ENCODE data around the gene IL1F10.

Gene IL1F10

GRCh38 chr2:113058998-113059960 is 8.5 kb upstream of the IL1F10 start, which contains the start of gene IL36RN:
Gene IL36RN (plus strand): TSS chr2:113059198. CDS start chr2:113059439, 241 bp downstream.
- DNase-seq (ENCODE audit: low read depth) = no peak

DNA sequence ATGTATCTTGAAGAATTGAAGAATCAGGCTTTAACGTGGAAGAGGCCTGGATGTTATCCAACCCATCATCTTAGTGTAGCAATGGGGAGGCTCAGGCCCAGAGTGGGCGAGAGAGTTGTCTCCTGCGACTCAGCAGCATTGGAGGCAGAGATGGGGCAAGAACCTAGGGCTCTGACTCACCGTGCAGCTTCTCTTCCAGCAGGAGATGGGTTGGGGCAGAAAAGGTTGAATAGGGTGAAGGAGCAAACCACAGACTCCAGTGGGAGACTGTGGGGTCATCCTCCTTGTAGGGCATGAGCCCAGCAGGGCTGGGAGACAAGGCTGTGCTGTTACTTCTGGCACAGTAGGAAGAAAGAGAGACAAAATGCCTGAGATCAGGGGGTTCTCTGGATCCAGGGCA is 7.4 kb upstream of the IL1F10 start:
- DNase-seq (ENCODE audit: low read depth) = no peak

GRCh38 chr2:113060796-113061195 is 7.0 kb upstream of the IL1F10 start:
- DNase-seq (ENCODE audit: low read depth) = no peak

- no peak for DNase-seq (ENCODE audit: low read depth)
Observed at GRCh38 chr2:113061241-113061640, 6.5 kb upstream of the IL1F10 start.

GRCh38 chr2:113061896-113062770 is 5.6 kb upstream of the IL1F10 start:
- DNase-seq (ENCODE audit: low read depth) = no peak

GRCh38 chr2:113064281-113064680 is 3.5 kb upstream of the IL1F10 start:
- no peak for DNase-seq (ENCODE audit: low read depth)

DNA sequence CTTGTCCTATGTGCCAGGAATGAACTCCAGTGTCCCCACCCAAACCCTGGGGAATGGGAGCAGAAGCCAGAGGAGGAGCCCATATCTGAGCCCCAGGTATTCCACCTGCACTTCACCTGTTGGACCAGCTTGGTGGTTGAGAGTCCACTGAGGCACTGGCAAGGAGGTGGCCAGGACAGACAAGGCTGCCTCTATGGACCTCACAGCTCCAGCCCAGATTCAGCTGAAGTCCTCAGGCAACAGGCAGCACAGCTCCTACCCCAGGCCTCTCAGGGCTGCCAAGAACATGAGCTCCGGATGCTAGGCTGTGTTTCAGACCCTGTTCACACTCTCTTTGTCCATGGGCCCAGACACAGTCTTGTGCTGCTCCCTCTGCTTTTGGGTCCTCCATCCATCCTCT is 2.9 kb upstream of the IL1F10 start:
- DNase-seq (ENCODE audit: low read depth) = no peak

DNA sequence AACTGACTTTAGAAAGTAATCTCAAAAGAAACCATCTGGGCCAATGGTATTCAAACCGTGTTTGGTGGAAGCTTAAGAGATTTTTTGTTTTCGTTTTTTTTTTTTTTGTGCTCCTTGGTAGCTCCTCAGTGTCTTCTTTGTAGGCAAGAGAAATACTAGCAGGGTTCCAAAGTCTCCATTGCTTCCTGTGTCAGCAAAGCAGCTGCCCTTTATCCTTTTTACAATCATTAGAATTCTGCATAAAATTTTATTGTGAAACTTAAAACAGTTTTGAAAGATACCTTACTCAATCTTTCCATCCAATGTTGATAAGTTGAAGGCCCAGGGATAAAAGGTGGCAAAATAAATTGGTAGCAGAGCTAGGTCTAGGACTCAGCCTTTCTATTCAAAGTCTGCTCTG is 479 bp downstream of the IL1F10 start:
- no peak for DNase-seq (ENCODE audit: low read depth)

GRCh38 chr2:113068706-113069485 is 1.1 kb downstream of the IL1F10 start:
- DNase-seq (ENCODE audit: low read depth) = no peak

GRCh38 chr2:113069676-113070605 is 2.2 kb downstream of the IL1F10 start:
- no peak for DNase-seq (ENCODE audit: low read depth)

GRCh38 chr2:113070606-113070975 is 2.8 kb downstream of the IL1F10 start:
- no peak for DNase-seq (ENCODE audit: low read depth)

DNA sequence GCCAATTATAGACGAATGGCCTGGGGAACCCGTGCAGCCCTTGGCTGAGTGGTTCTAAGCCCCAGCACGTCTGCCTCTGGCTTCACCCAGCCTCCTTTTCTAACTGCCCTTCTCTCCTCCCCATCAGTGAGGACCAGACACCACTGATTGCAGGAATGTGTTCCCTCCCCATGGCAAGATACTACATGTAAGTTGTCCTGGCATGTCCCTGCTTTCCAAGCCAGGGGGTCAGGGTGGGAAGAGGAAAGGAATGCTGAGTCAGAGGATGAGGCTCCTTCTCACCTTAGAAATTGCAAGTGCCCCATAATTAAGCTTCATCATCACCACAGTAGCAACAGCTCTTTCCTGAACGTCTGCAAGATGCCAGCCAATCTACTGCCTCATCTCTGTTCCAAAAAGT is 4.8 kb downstream of the IL1F10 start:
- DNase-seq (ENCODE audit: low read depth) = no peak

GRCh38 chr2:113073325-113073834 is 5.6 kb downstream of the IL1F10 start:
- DNase-seq (ENCODE audit: low read depth) = no peak

GRCh38 chr2:113075030-113075429 is 7.3 kb downstream of the IL1F10 start:
- DNase-seq (ENCODE audit: low read depth) = no peak

DNA sequence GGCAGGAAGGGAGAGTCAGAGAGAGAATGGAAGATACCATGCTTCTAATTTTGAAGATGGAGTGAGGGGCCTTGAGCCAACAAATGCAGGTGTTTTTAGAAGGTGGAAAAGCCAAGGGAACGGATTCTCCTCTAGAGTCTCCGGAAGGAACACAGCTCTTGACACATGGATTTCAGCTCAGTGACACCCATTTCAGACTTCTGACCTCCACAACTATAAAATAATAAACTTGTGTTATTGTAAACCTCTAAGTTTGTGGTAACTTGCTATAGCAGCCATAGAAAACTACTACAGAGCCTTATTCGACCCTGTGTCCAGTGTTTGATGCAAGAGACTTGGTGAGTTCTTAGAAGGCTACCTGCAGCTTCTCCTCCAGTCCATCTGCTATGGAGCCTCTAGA is 7.8 kb downstream of the IL1F10 start:
- DNase-seq (ENCODE audit: low read depth) = no peak

DNA sequence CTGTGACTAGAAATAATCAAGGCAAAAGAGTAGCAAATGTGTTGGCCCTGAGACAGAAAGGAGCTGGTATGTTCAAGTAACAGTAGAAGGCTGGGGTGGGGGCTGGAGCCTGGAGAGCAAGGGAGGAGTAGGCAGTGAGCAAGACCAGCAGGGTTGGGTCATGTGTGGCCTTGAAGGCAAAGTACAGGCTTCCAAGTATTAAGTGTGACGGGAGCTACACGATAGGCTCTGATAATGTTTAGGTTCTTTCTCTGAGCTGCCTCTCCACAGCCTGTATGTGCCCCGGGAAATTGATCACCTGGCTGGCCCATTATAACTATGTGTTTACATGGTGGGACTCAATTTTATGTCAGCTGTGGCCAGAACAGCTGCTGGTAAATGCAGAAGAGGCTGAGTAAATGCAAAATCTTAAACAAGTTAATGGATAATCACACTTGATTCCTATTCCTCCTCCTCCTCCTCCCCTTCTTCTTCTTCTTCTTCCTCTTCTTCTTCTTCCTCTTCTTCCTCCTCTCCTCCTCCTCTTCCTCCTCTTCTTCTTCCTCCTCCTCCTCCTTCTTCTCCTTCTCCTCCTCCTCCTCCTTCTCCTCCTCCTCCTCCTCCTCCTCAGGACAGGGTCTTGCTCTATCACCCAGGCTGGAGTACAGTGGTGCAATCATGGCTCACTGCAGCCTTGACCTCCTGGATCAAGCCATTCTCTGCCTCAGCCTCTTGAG is 9.3 kb downstream of the IL1F10 start:
- no peak for DNase-seq (ENCODE audit: low read depth)

GRCh38 chr2:113077921-113078320 is 10.2 kb downstream of the IL1F10 start:
- no peak for DNase-seq (ENCODE audit: low read depth)

GRCh38 chr2:113078350-113078839 is 10.6 kb downstream of the IL1F10 start:
- no peak for DNase-seq (ENCODE audit: low read depth)

DNA sequence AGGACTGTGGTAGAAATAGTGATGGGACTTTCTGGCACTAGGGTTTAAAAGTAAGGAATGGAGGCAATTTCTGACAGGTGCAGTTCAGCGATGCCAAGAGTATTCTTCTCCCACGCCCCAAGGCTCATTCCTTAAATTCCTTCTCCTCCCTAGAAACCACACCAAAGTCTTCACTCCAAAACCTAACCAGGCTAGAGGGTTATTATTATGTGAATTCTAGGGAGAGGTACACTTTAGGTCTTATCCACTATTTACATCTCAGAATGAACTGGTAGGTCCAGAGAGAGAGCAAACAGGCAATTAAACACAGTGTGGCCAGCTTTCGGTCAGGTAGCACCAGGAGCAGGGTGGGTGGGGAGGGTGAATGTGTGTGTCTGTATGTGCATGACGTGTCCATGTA is 11.4 kb downstream of the IL1F10 start:
- no peak for DNase-seq (ENCODE audit: low read depth)

GRCh38 chr2:113080134-113080533 is 12.4 kb downstream of the IL1F10 start:
- DNase-seq (ENCODE audit: low read depth) = no peak

Measured in non-pigmented ciliary epithelial cell (primary cell).